Measurements from ENCODE around the gene BORCS6.

Gene BORCS6

GRCh38 chr17:8227238-8227581, 37.2 kb upstream of the BORCS6 start:
- no peak for DNase-seq (ENCODE audit: low spot score)
- in situ Hi-C loops (cut with MboI; ENCODE audit: low sequenced_read_pairs, unreplicated experiment): no loop called here
- no peak for TF ChIP-seq CTCF (IDR thresholded peaks at IDR 0.05; ENCODE audit: borderline replicate concordance, control extremely low read depth, extremely low read depth, insufficient read depth, missing control alignments)

DNA sequence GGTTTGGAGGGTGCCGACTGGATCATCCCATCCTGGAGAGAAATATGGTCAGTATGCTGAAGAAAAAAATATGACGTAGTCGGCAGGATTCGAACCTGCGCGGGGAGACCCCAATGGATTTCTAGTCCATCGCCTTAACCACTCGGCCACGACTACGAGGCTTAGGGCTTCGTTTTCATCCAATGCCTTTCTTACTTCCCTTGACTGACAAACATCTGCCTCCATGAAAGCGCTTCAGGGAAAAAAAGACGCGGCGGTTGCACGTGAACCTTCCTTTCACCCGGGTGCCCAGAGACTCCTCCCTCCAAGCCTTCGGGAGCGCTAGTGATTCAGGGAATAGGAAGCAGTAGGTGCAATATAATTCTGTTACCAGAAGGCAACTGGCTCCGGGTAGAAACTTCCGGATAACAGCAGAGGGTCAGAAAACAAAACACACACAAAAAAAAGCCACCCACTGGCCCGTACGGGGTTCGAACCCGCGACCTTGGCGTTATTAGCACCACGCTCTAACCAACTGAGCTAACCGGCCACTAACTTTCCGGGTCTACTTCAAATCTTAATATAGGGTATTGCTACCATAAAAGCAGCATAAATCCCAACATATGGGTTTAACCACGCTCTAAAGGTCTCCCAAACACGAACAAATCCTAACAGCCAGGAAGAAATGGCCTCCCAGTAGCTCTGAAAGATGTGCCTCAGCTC, 36.7 kb upstream of the BORCS6 start:
- DNase-seq (ENCODE audit: low spot score): peak; percentile 66
- TF ChIP-seq CTCF (IDR thresholded peaks at IDR 0.05; ENCODE audit: borderline replicate concordance, control extremely low read depth, extremely low read depth, insufficient read depth, missing control alignments): no peak
- in situ Hi-C loops (cut with MboI; ENCODE audit: low sequenced_read_pairs, unreplicated experiment): no loop called here

- TF ChIP-seq CTCF (IDR thresholded peaks at IDR 0.05; ENCODE audit: borderline replicate concordance, control extremely low read depth, extremely low read depth, insufficient read depth, missing control alignments): no peak
- no peak for DNase-seq (ENCODE audit: low spot score)
- in situ Hi-C loops (cut with MboI; ENCODE audit: low sequenced_read_pairs, unreplicated experiment): no loop called here
Observed at GRCh38 chr17:8225813-8226535, 36.0 kb upstream of the BORCS6 start.

GRCh38 chr17:8224891-8225812, 35.2 kb upstream of the BORCS6 start:
- in situ Hi-C loops (cut with MboI; ENCODE audit: low sequenced_read_pairs, unreplicated experiment): no loop called here
- DNase-seq (ENCODE audit: low spot score): no peak
- TF ChIP-seq CTCF (IDR thresholded peaks at IDR 0.05; ENCODE audit: borderline replicate concordance, control extremely low read depth, extremely low read depth, insufficient read depth, missing control alignments): no peak

DNA sequence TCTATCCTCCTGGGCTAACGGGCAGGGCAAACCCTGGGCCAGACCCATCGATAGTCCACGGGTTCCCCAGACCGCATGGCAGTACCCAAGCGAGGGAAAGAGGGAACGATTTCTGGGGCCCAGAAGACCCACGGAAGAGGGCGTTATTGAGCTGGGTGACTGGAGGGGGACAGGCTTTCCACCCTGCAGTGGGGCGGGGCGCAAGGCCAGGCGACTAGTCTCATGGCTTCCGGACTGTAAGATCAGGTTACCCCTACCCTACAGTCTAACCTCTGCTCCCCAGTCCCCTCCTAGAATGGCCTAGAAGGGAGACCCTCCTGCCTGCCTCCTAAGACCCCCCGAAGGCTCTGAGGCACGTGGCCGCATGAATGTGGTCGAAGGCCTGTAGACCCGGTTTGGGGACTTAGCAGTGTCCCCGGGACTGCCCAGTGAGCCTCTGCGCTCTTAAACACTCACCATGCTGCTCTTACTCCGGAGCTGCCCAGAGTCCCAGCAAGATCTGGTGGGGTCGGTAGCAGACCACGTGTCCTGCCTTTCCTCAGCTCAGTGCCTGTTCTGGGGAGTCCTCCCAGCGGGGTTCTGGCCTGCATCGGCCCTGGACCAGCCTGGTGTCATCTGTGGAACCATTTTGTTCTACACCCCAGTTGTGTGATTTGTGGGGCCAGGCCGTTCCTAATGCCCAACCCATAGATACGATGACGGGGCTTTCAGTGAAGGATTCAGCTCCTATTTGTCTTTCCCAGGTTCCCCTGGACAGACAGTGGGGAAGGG, 33.6 kb upstream of the BORCS6 start:
- peak; percentile 43 for TF ChIP-seq CTCF (IDR thresholded peaks at IDR 0.05; ENCODE audit: borderline replicate concordance, control extremely low read depth, extremely low read depth, insufficient read depth, missing control alignments)
- in situ Hi-C loops (cut with MboI; ENCODE audit: low sequenced_read_pairs, unreplicated experiment): no loop called here
- peak; percentile 66 for DNase-seq (ENCODE audit: low spot score)

Data from GM13976 (cell line).